HepG2 (cell line): Measurements from ENCODE around the gene AGPAT3.

Experiments used
- CREB1 ChIP-seq, 2 experiments: fragments of 450-650 bp in 1 of 2; IDR thresholded peaks; 2 replicates each; pipeline ENCODE4 v1.6.1; 2016 to 2017; ENCODE audit warnings: control low read depth in 1 of 2, mild to moderate bottlenecking in 1 of 2, missing compliant biosample characterization in 1 of 2, missing genetic modification characterization in 1 of 2
- FOXK2 ChIP-seq: fragments of 450-650 bp; IDR thresholded peaks from 2 replicates; pipeline ENCODE4 v1.6.1; 2016
- HNRNPL ChIP-seq: fragments of 200-400 bp; formaldehyde crosslinking; IDR thresholded peaks from 2 replicates; pipeline ENCODE4 v1.6.1; 2017; ENCODE audit warnings: mild to moderate bottlenecking, low read depth, low read length
- JUND ChIP-seq: sonication (generic); formaldehyde crosslinking; IDR thresholded peaks from 2 replicates; pipeline ENCODE4 v1.8.0; 2022; ENCODE audit warnings: mild to moderate bottlenecking, missing genetic modification reagents
- MTF1 ChIP-seq: sonication (generic); formaldehyde crosslinking; IDR thresholded peaks from 2 replicates; pipeline ENCODE4 v1.5.0; 2020; ENCODE audit warnings: missing genetic modification reagents
- NR3C1 ChIP-seq: sonication (generic); formaldehyde crosslinking; IDR thresholded peaks from 2 replicates; pipeline ENCODE4 v1.4.0; 2020; ENCODE audit warnings: missing genetic modification reagents
- PCBP1 ChIP-seq: fragments of 200-400 bp; formaldehyde crosslinking; IDR thresholded peaks from 2 replicates; pipeline ENCODE4 v1.6.1; 2017; ENCODE audit warnings: mild to moderate bottlenecking, low read depth, low read length, borderline replicate concordance
- POLR2AphosphoS5 ChIP-seq: IDR thresholded peaks from 2 replicates; pipeline ENCODE4 v1.6.1; 2012; ENCODE audit warnings: low read depth, low read length
- RFX5 ChIP-seq: IDR thresholded peaks from 2 replicates; pipeline ENCODE4 v1.6.1; 2011; ENCODE audit warnings: low read depth, low read length, improper control_type of control experiment
- SMC3 ChIP-seq: IDR thresholded peaks from 2 replicates; pipeline ENCODE4 v1.6.1; 2011; ENCODE audit warnings: low read length, improper control_type of control experiment
- ZNF772 ChIP-seq: sonication (generic); formaldehyde crosslinking; IDR thresholded peaks from 2 replicates; pipeline ENCODE4 v1.5.0; 2020; ENCODE audit warnings: mild to moderate bottlenecking, missing genetic modification reagents
- ZZZ3 ChIP-seq: sonication (generic); formaldehyde crosslinking; IDR thresholded peaks from 2 replicates; pipeline ENCODE4 v1.4.0; 2020; ENCODE audit warnings: missing genetic modification reagents, mild to moderate bottlenecking, borderline replicate concordance
- TF ChIP-seq, protein P1 (sequence below): sonication (generic); formaldehyde crosslinking; IDR thresholded peaks from 2 replicates; pipeline ENCODE4 v1.5.0; 2020; ENCODE audit warnings: mild to moderate bottlenecking, missing genetic modification reagents, moderate library complexity

DNA sequence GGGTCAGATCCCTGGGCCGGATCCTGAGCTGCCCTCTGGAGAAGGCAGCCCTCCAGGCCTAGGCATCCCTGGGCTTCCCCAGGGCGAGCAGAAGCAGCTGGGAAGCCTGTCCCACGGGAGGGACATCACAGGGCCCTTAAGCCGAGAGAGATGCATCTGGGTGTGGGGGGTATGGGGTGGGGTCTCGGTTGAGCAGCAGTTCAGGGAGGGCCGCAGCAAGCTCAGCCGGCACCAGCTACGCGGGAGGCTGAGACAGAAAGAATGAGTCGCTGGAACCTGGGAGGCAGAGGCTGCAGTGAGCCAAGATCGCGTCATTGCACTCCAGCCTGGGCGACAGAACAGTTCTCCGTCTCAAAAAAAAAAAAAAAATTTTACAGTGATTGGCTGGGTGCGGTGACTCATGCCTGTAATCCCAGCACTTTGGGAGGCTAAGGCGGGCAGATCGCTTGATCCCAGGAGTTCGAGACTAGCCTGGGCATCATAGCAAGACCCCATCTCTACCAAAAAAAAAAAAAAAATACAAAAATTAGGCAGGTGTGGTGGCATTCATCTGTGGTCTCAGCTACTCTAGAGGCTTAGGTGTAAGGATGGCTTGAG lies 37.9 kb upstream of the AGPAT3 start:
- TF ChIP-seq HNRNPL, result no peak
- TF ChIP-seq ZZZ3, result no peak
- TF ChIP-seq MTF1 (CRISPR knock-in tag), result no peak
- TF ChIP-seq NR3C1 (CRISPR knock-in tag), result no peak
- no peak for TF ChIP-seq PCBP1
- TF ChIP-seq CREB1 (IDR thresholded peaks at IDR 0.05), result peak; percentile 21; the same call in 1 of the 2 replicates
- no peak for TF ChIP-seq CREB1 (CRISPR knock-in tag; IDR thresholded peaks at IDR 0.05)
- no peak for TF ChIP-seq JUND
- TF ChIP-seq, protein P1, sequence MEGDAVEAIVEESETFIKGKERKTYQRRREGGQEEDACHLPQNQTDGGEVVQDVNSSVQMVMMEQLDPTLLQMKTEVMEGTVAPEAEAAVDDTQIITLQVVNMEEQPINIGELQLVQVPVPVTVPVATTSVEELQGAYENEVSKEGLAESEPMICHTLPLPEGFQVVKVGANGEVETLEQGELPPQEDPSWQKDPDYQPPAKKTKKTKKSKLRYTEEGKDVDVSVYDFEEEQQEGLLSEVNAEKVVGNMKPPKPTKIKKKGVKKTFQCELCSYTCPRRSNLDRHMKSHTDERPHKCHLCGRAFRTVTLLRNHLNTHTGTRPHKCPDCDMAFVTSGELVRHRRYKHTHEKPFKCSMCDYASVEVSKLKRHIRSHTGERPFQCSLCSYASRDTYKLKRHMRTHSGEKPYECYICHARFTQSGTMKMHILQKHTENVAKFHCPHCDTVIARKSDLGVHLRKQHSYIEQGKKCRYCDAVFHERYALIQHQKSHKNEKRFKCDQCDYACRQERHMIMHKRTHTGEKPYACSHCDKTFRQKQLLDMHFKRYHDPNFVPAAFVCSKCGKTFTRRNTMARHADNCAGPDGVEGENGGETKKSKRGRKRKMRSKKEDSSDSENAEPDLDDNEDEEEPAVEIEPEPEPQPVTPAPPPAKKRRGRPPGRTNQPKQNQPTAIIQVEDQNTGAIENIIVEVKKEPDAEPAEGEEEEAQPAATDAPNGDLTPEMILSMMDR, result no peak
- no peak for TF ChIP-seq POLR2AphosphoS5
- TF ChIP-seq SMC3, result no peak
- TF ChIP-seq RFX5, result no peak
- no peak for TF ChIP-seq FOXK2
- TF ChIP-seq ZNF772, result no peak
